ENCODE measurements around the gene CHCHD4.

Gene CHCHD4

DNA sequence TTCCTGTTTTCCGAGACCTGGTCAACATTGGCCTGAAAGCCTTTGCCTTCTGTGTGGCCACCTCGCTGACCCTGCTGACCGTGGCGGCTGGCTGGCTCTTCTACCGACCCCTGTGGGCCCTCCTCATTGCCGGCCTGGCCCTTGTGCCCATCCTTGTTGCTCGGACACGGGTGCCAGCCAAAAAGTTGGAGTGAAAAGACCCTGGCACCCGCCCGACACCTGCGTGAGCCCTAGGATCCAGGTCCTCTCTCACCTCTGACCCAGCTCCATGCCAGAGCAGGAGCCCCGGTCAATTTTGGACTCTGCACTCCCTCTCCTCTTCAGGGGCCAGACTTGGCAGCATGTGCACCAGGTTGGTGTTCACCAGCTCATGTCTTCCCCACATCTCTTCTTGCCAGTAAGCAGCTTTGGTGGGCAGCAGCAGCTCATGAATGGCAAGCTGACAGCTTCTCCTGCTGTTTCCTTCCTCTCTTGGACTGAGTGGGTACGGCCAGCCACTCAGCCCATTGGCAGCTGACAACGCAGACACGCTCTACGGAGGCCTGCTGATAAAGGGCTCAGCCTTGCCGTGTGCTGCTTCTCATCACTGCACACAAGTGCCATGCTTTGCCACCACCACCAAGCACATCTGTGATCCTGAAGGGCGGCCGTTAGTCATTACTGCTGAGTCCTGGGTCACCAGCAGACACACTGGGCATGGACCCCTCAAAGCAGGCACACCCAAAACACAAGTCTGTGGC, 17.1 kb upstream of the CHCHD4 start:
- H3K36me3 ChIP-seq (ENCODE audit: control insufficient read depth, insufficient read depth, low read length): peaks cover 29% of the 10 kb centered on the region
- TF ChIP-seq, protein P1, sequence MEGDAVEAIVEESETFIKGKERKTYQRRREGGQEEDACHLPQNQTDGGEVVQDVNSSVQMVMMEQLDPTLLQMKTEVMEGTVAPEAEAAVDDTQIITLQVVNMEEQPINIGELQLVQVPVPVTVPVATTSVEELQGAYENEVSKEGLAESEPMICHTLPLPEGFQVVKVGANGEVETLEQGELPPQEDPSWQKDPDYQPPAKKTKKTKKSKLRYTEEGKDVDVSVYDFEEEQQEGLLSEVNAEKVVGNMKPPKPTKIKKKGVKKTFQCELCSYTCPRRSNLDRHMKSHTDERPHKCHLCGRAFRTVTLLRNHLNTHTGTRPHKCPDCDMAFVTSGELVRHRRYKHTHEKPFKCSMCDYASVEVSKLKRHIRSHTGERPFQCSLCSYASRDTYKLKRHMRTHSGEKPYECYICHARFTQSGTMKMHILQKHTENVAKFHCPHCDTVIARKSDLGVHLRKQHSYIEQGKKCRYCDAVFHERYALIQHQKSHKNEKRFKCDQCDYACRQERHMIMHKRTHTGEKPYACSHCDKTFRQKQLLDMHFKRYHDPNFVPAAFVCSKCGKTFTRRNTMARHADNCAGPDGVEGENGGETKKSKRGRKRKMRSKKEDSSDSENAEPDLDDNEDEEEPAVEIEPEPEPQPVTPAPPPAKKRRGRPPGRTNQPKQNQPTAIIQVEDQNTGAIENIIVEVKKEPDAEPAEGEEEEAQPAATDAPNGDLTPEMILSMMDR (IDR thresholded peaks at IDR 0.05; ENCODE audit: insufficient read depth, low read length, poor library complexity, severe bottlenecking): no peak

DNA sequence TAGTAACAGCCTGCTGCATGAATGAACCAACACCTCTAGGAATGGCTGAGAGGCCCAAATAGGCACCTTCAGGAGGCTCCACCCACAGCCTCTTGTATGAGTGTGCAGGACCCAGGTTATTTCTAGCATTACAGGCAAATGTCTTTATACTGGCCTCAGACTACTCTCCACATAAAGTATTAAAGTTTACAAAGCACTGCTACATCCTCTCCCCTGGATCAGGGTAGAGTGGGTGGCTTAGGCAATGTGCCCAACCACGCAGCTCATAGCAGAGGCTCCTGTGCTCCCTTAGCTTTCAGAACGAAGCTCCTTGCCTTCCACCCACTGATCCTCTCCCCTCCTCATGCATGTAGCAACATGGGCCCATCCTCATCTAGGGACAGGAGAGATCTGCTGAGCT, 16.5 kb upstream of the CHCHD4 start:
- TF ChIP-seq, protein P1 (IDR thresholded peaks at IDR 0.05; ENCODE audit: insufficient read depth, low read length, poor library complexity, severe bottlenecking): no peak
- no peaks in the 10 kb centered on the region for H3K27me3 ChIP-seq (replicated peaks; ENCODE audit: control insufficient read depth, insufficient read depth, low read length)
- DNase-seq (ENCODE audit: extremely low read depth, insufficient read length): no peak
- H3K4me3 ChIP-seq (replicated peaks; ENCODE audit: low read depth, low read length): no peak overlapping the region
- H3K36me3 ChIP-seq (ENCODE audit: control insufficient read depth, insufficient read depth, low read length): peaks cover 26% of the 10 kb centered on the region

More for the DNA sequence above, 17.1 kb upstream of the CHCHD4 start:
- DNase-seq (ENCODE audit: extremely low read depth, insufficient read length): no peak
- Histone ChIP-seq H3K27me3 (replicated peaks; ENCODE audit: control insufficient read depth, insufficient read depth, low read length) (no peaks in the 10 kb centered on the region), H3K4me3 (replicated peaks; ENCODE audit: low read depth, low read length) (no peak overlapping the region)

DNA sequence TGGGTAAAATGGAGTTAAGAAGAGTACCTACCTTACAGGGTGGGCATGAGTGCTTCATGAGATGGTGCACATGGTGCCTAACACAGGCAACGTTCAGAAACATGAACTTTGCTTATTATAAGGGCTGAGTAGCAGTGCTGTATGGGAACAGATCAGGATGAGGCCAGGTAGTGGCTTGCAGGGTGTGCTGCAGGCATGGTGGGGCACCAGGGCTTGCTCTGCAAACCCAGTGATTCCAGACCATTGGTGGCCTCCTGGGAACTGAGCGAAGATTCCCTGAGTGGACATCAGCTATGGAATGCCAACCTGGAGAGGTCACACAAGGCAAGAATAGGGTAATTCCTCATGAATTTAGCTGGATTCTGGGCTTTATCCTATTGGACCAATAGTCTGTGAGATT, 16.0 kb upstream of the CHCHD4 start:
- TF ChIP-seq, protein P1 (IDR thresholded peaks at IDR 0.05; ENCODE audit: insufficient read depth, low read length, poor library complexity, severe bottlenecking): no peak
- no peak overlapping the region for H3K4me3 ChIP-seq (replicated peaks; ENCODE audit: low read depth, low read length)
- H3K27me3 ChIP-seq (replicated peaks; ENCODE audit: control insufficient read depth, insufficient read depth, low read length): no peaks in the 10 kb centered on the region
- H3K36me3 ChIP-seq (ENCODE audit: control insufficient read depth, insufficient read depth, low read length): peaks cover 23% of the 10 kb centered on the region
- DNase-seq (ENCODE audit: extremely low read depth, insufficient read length): no peak

DNA sequence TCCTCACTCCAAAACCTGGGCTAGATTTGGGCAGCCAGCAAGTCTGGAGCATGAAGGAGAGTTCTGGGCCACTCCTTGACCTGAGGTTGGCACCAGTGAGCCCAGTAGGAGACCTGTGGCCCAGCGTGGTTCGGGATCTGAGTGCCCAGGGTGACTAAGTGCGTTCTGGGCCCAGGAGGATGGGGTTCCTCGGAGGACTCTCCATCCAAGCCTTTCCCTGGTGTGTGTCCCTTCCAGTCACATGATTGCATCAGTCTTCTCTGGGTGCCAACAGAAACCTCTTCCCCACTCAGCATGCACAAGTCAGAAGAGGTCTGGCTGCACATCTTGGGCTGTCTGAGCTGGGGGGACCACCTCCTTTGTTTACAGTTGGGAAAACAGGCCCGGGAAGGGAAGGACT, 15.1 kb upstream of the CHCHD4 start:
- TF ChIP-seq, protein P1 (IDR thresholded peaks at IDR 0.05; ENCODE audit: insufficient read depth, low read length, poor library complexity, severe bottlenecking): no peak
- Histone ChIP-seq H3K4me3 (replicated peaks; ENCODE audit: low read depth, low read length) (no peak overlapping the region), H3K36me3 (ENCODE audit: control insufficient read depth, insufficient read depth, low read length) (peaks cover 25% of the 10 kb centered on the region), H3K27me3 (replicated peaks; ENCODE audit: control insufficient read depth, insufficient read depth, low read length) (no peaks in the 10 kb centered on the region)
- DNase-seq (ENCODE audit: extremely low read depth, insufficient read length): no peak

DNA sequence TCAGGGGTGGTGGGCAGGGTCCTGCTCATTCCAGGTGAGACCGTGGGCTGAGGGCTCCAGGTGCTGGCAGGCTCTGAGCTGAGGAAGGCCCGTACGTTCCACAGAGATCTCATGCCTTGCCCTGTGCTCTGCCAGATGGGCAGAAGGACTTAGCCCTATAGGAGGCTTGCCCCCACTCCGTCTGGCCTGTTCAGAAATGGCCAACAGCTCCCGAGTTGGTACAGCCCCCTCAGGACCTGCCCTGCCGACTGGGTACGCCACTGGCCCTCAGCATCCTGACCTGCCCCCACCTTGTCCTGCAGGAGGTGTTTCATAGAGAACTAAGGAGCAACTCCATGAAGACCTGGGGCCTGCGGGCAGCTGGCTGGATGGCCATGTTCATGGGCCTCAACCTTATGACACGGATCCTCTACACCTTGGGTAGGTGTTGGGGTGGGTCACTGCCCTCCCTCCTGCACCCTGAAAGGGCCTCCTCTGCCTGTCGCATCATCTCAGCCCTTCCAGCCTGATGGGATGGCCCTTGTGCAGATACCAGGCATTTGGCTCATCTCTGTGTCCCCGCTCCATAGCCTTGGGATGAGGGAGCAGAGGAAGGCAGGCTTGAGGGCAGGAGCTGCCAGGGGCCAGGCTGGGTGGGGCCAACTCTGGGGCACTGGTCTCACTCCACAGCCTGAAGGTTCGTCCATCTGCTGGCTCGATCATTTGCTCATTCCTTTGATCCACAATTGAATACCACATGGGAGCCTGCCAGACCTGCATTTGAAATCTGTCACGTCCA, 14.4 kb upstream of the CHCHD4 start:
- Histone ChIP-seq H3K4me3 (replicated peaks; ENCODE audit: low read depth, low read length) (no peak overlapping the region), H3K27me3 (replicated peaks; ENCODE audit: control insufficient read depth, insufficient read depth, low read length) (no peaks in the 10 kb centered on the region), H3K36me3 (ENCODE audit: control insufficient read depth, insufficient read depth, low read length) (peaks cover 30% of the 10 kb centered on the region)
- DNase-seq (ENCODE audit: extremely low read depth, insufficient read length): no peak
- TF ChIP-seq, protein P1 (IDR thresholded peaks at IDR 0.05; ENCODE audit: insufficient read depth, low read length, poor library complexity, severe bottlenecking): no peak
